PC-3 (cell line): ENCODE results near the gene GPR108.

Source experiments
- EZH2 ChIP-seq: fragments of 300-600 bp; sonication (generic); IDR thresholded peaks from one replicate; pipeline ENCODE4 v1.6.1; 2017; ENCODE audit warnings: antibody characterized with exemption, mild to moderate bottlenecking, low read length; ENCODE audit not compliant: unreplicated experiment
- TF ChIP-seq, protein P1 (sequence below): fragments of 300-600 bp; sonication (generic); conservative IDR thresholded peaks from 2 replicates; pipeline ENCODE4 v1.5.1; 2017; ENCODE audit warnings: antibody characterized with exemption, low read depth, mild to moderate bottlenecking, low read length

DNA sequence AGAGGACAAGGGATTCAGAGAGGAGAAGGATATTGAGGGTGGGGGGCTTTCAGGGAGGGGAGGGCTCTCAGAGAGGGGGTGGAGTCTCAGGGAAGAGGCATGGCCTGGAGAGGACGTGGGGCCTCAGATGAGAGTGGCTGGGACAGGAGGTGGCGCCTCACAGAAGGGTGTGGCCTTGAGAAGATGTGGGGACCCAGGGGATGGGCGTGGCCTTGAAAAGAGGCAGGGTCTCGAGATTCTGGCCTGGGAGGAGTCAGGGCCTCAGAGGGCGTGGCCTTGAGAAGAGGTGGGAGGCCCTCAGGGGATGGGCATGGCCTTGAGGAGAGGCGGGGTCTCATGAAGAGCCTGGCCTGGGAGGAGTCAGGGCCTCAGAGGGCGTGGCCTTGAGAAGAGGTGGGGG, 43.7 kb downstream of the GPR108 start:
- TF ChIP-seq, protein P1, sequence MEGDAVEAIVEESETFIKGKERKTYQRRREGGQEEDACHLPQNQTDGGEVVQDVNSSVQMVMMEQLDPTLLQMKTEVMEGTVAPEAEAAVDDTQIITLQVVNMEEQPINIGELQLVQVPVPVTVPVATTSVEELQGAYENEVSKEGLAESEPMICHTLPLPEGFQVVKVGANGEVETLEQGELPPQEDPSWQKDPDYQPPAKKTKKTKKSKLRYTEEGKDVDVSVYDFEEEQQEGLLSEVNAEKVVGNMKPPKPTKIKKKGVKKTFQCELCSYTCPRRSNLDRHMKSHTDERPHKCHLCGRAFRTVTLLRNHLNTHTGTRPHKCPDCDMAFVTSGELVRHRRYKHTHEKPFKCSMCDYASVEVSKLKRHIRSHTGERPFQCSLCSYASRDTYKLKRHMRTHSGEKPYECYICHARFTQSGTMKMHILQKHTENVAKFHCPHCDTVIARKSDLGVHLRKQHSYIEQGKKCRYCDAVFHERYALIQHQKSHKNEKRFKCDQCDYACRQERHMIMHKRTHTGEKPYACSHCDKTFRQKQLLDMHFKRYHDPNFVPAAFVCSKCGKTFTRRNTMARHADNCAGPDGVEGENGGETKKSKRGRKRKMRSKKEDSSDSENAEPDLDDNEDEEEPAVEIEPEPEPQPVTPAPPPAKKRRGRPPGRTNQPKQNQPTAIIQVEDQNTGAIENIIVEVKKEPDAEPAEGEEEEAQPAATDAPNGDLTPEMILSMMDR = no peak
- TF ChIP-seq EZH2 = no peak
